Nephron progenitor cell (in vitro differentiated cells): ENCODE results near the gene FTCD.

ENCODE experiments used
- DNase-seq: peaks from one replicate; pipeline ENCODE4 v3.0.0; 2021
- H3K27ac Mint-ChIP-seq: 2 replicates; pipeline ENCODE4 v1.8.0; 2021; ENCODE audit warnings: mild to moderate bottlenecking, moderate library complexity, mixed read lengths
- H3K27me3 Mint-ChIP-seq: 2 replicates; pipeline ENCODE4 v1.8.0; 2021; ENCODE audit warnings: mild to moderate bottlenecking, low read depth, mixed read lengths; ENCODE audit not compliant: poor library complexity
- H3K36me3 Mint-ChIP-seq: 2 replicates; pipeline ENCODE4 v1.8.0; 2021; ENCODE audit warnings: low read depth, mixed read lengths
- H3K4me1 Mint-ChIP-seq: 2 replicates; pipeline ENCODE4 v1.8.0; 2021; ENCODE audit warnings: mixed read lengths
- H3K4me3 Mint-ChIP-seq: 2 replicates; pipeline ENCODE4 v1.8.0; 2021; ENCODE audit warnings: mild to moderate bottlenecking, moderate library complexity, mixed read lengths
- H3K9me3 Mint-ChIP-seq: 2 replicates; pipeline ENCODE4 v1.8.0; 2021; ENCODE audit warnings: mild to moderate bottlenecking, moderate library complexity, mixed read lengths
- TF ChIP-seq, protein P1 (sequence below): fragments of 200-600 bp; sonication (generic); IDR thresholded peaks from 2 replicates; pipeline ENCODE4 v1.5.0; 2021; ENCODE audit warnings: antibody characterized with exemption

The FTCD gene

DNA sequence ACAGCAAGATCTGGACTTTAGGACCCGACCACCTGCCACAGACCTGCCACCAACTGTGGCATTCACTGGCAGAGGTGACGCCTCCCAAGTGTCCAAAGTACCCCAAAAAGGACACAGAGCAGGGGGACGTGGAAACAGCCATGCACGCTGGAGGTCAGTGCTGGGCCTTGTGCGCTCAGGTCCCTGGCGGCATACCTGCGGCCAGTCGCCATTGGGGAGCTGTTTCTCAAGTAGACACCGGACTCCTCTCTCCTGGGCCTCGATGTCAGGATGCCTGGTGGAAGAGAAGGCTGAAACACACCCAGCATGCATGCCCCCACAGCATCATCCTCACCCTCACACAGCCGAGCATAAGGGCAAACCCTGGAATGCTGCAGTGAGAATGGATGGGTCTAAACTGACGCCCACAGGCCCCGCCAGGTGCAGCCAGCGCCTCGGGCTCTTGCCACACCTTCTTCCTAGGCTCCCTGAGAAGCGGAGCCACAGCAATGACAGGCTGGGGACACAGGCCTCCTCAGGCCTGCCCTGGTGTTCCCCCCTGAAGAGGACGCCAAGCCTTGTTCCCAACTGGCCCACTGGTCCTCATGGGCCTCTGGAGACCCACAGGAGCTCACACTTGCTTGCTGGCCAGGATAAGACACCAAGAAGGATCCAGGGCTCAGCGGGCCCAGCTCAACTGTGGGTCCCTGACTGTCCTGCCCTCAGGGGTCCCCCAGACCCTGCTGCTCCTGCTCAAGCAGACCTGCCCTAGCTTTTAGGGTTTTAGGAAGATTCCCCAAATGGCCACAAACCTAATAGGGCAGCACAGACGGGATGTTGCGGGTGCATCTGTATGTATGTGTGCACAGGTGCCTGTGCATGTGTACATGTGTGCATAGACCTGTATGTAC is 36.6 kb upstream of the FTCD start:
- Mint-ChIP-seq H3K27ac (no peak overlapping the region), H3K27me3 (no peaks in the 10 kb centered on the region), H3K36me3 (peaks cover 61% of the 10 kb centered on the region), H3K9me3 (no peaks in the 10 kb centered on the region), H3K4me1 (peaks cover 52% of the 10 kb centered on the region), H3K4me3 (no peak overlapping the region)
- TF ChIP-seq, protein P1, sequence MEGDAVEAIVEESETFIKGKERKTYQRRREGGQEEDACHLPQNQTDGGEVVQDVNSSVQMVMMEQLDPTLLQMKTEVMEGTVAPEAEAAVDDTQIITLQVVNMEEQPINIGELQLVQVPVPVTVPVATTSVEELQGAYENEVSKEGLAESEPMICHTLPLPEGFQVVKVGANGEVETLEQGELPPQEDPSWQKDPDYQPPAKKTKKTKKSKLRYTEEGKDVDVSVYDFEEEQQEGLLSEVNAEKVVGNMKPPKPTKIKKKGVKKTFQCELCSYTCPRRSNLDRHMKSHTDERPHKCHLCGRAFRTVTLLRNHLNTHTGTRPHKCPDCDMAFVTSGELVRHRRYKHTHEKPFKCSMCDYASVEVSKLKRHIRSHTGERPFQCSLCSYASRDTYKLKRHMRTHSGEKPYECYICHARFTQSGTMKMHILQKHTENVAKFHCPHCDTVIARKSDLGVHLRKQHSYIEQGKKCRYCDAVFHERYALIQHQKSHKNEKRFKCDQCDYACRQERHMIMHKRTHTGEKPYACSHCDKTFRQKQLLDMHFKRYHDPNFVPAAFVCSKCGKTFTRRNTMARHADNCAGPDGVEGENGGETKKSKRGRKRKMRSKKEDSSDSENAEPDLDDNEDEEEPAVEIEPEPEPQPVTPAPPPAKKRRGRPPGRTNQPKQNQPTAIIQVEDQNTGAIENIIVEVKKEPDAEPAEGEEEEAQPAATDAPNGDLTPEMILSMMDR: no peak
- DNase-seq: no peak

- no peaks in the 10 kb centered on the region for H3K9me3 Mint-ChIP-seq
- no peak for DNase-seq
- no peak overlapping the region for H3K4me3 Mint-ChIP-seq
- peaks cover 56% of the 10 kb centered on the region for H3K4me1 Mint-ChIP-seq
- H3K27me3 Mint-ChIP-seq: no peaks in the 10 kb centered on the region
- TF ChIP-seq, protein P1: no peak
- H3K36me3 Mint-ChIP-seq: peaks cover 55% of the 10 kb centered on the region
- H3K27ac Mint-ChIP-seq: no peak overlapping the region
Observed at GRCh38 chr21:46191257-46191685, 35.9 kb upstream of the FTCD start.

DNA sequence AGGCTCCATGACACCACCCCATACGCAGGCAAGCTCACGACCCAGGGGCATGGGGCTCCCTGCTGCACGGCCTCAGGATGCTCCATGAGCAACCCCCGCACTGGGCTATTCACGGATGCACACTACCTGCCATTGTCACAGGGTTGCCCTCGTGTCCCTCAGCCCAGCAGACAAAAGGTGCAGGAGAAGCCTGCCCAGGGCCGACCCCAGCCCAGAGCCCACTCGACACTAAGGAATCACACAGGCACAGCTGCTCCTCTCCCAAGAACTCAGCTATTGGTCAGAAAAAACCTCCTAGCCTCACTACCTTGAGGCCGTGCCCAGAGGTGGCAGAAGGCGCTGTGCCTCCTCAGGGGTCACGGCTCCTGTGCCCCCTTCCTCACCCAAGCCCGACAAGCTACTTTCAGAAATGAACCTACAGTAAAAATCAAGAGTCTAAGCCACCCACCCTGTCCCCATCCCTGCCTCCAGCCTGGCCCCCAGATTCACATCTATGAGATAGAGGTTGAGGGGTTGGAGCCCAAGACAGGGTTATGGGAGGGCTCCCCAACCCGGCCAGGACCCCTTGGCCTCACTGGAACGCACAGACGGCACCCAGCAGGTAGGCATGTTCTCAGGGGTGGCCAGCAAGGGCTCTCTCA is 35.2 kb upstream of the FTCD start:
- Mint-ChIP-seq H3K4me1 (peaks cover 61% of the 10 kb centered on the region), H3K27me3 (no peaks in the 10 kb centered on the region), H3K4me3 (no peak overlapping the region), H3K9me3 (no peaks in the 10 kb centered on the region), H3K36me3 (peaks cover 50% of the 10 kb centered on the region), H3K27ac (peak overlapping the region; percentile 42)
- TF ChIP-seq, protein P1: no peak
- DNase-seq: no peak

- Mint-ChIP-seq H3K4me1 (peaks cover 67% of the 10 kb centered on the region), H3K4me3 (no peak overlapping the region)
Observed at GRCh38 chr21:46189959-46190490, 34.6 kb upstream of the FTCD start.

GRCh38 chr21:46189213-46189958 is 34.0 kb upstream of the FTCD start:
- H3K4me3 Mint-ChIP-seq: no peak overlapping the region
- TF ChIP-seq, protein P1: no peak

More at GRCh38 chr21:46189959-46190490, 34.6 kb upstream of the FTCD start:
- no peak overlapping the region for H3K27ac Mint-ChIP-seq
- no peaks in the 10 kb centered on the region for H3K9me3 Mint-ChIP-seq
- DNase-seq: no peak
- TF ChIP-seq, protein P1: no peak
- H3K36me3 Mint-ChIP-seq: peaks cover 44% of the 10 kb centered on the region
- H3K27me3 Mint-ChIP-seq: no peaks in the 10 kb centered on the region

More at GRCh38 chr21:46189213-46189958, 34.0 kb upstream of the FTCD start:
- Mint-ChIP-seq H3K27ac (peak overlapping the region; percentile 79), H3K4me1 (peaks cover 66% of the 10 kb centered on the region), H3K36me3 (peaks cover 38% of the 10 kb centered on the region), H3K9me3 (no peaks in the 10 kb centered on the region), H3K27me3 (no peaks in the 10 kb centered on the region)
- no peak for DNase-seq
